ENCODE data around the gene SLCO3A1.

SLCO3A1 gene

DNA sequence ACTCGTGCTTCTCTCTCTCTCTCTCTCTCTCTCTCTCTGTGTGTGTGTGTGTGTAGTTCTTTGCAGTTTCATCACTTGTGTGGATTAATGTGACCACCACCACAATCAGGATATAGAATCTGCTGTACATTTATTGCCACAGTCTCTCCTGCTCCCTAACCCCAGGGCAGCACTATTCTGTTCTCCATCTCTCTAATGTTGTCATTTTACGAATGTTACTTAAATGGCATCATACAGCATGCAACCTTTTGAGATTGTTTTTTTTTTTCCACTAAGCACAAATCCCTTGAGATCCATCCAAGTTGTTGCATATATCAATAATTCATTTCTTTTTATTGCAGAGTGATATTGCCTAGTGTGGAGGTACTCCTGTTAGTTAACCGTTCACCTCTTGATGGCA, 26.9 kb downstream of the SLCO3A1 start:
- H2AFZ ChIP-seq (ENCODE audit: low read length): no peak overlapping the region
- no peaks in the 10 kb centered on the region for H3K4me1 ChIP-seq (ENCODE audit: insufficient read depth, low read length, poor library complexity, severe bottlenecking)
- H4K20me1 ChIP-seq (ENCODE audit: insufficient read depth, low read length, poor library complexity, severe bottlenecking): no peaks in the 10 kb centered on the region
- H3K27me3 ChIP-seq (ENCODE audit: insufficient read depth, low read length, poor library complexity, severe bottlenecking): no peaks in the 10 kb centered on the region
- H3K9me2 ChIP-seq (replicated peaks; ENCODE audit: low read depth, low read length): no peaks in the 10 kb centered on the region
- TF ChIP-seq EZH2phosphoT487 (IDR thresholded peaks at IDR 0.05; ENCODE audit: borderline replicate concordance) (no peak), CTCF (conservative IDR thresholded peaks at IDR 0.05; ENCODE audit: low read length) (no peak)
- no peaks in the 10 kb centered on the region for H3K9me3 ChIP-seq (ENCODE audit: insufficient read depth, low read depth, low read length)
- H3K9ac ChIP-seq (ENCODE audit: low read depth, low read length, poor library complexity, severe bottlenecking): no peak overlapping the region
- no peaks in the 10 kb centered on the region for H3K79me2 ChIP-seq (ENCODE audit: insufficient read depth, low read length)
- no peaks in the 10 kb centered on the region for H3K36me3 ChIP-seq (ENCODE audit: insufficient read depth, low read length)
- no peak overlapping the region for H3K4me3 ChIP-seq (ENCODE audit: low read length, poor library complexity, severe bottlenecking)
- no peaks in the 10 kb centered on the region for H3F3A ChIP-seq (ENCODE audit: low read depth)
- no peak overlapping the region for H3K4me2 ChIP-seq (ENCODE audit: low read depth, low read length, poor library complexity, severe bottlenecking)

DNA sequence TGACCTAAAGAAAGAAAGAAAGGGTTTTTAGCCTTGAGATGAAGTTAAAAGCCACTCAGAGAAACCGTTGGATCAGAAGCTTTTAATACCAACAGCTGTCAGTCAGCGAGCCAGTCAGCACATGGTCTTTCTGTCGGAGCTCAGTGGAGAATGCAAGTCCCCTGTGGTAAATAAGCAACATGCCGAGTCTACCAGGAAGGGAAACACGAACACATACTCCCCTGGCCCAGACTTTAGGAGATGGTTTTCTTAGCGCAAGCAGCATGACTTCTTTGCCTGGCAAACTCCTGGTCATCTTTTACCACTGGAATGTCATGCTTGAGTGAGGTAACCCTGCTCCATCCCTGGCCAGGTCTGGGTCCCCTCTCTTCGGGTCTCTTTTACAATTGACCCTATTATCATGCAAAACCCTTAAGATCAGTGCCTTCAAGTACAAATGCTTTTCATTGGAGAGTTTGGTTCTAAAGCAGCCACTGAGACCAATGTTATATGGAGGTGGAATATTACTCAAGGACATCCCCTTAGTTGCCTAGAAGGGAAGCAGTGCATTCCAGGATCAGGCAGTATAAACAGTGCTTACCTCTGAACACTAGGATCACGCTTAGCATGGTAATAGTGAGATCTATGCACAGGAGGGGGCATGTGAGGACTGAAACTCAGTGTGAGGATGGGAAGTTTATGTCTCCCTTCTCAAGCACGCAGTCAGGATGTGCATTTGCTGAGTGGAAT, 28.2 kb downstream of the SLCO3A1 start:
- Histone ChIP-seq H3F3A (ENCODE audit: low read depth) (no peaks in the 10 kb centered on the region), H3K36me3 (ENCODE audit: insufficient read depth, low read length) (no peaks in the 10 kb centered on the region), H3K9ac (ENCODE audit: low read depth, low read length, poor library complexity, severe bottlenecking) (no peak overlapping the region), H3K4me2 (ENCODE audit: low read depth, low read length, poor library complexity, severe bottlenecking) (no peak overlapping the region), H3K9me3 (ENCODE audit: insufficient read depth, low read depth, low read length) (no peaks in the 10 kb centered on the region), H4K20me1 (ENCODE audit: insufficient read depth, low read length, poor library complexity, severe bottlenecking) (no peaks in the 10 kb centered on the region), H3K79me2 (ENCODE audit: insufficient read depth, low read length) (no peaks in the 10 kb centered on the region), H3K4me1 (ENCODE audit: insufficient read depth, low read length, poor library complexity, severe bottlenecking) (no peaks in the 10 kb centered on the region), H2AFZ (ENCODE audit: low read length) (no peak overlapping the region), H3K9me2 (replicated peaks; ENCODE audit: low read depth, low read length) (no peaks in the 10 kb centered on the region), H3K27me3 (ENCODE audit: insufficient read depth, low read length, poor library complexity, severe bottlenecking) (no peaks in the 10 kb centered on the region), H3K4me3 (ENCODE audit: low read length, poor library complexity, severe bottlenecking) (no peak overlapping the region)
- no peak for TF ChIP-seq EZH2phosphoT487 (IDR thresholded peaks at IDR 0.05; ENCODE audit: borderline replicate concordance)
- no peak for TF ChIP-seq CTCF (conservative IDR thresholded peaks at IDR 0.05; ENCODE audit: low read length)

- Histone ChIP-seq H3K4me3 (ENCODE audit: low read length, poor library complexity, severe bottlenecking) (no peak overlapping the region), H4K20me1 (ENCODE audit: insufficient read depth, low read length, poor library complexity, severe bottlenecking) (no peaks in the 10 kb centered on the region), H3K4me2 (ENCODE audit: low read depth, low read length, poor library complexity, severe bottlenecking) (no peak overlapping the region), H3F3A (ENCODE audit: low read depth) (no peaks in the 10 kb centered on the region), H3K9ac (ENCODE audit: low read depth, low read length, poor library complexity, severe bottlenecking) (no peak overlapping the region), H2AFZ (ENCODE audit: low read length) (no peak overlapping the region), H3K9me2 (replicated peaks; ENCODE audit: low read depth, low read length) (no peaks in the 10 kb centered on the region), H3K36me3 (ENCODE audit: insufficient read depth, low read length) (no peaks in the 10 kb centered on the region), H3K27me3 (ENCODE audit: insufficient read depth, low read length, poor library complexity, severe bottlenecking) (no peaks in the 10 kb centered on the region), H3K9me3 (ENCODE audit: insufficient read depth, low read depth, low read length) (no peaks in the 10 kb centered on the region), H3K4me1 (ENCODE audit: insufficient read depth, low read length, poor library complexity, severe bottlenecking) (no peaks in the 10 kb centered on the region), H3K79me2 (ENCODE audit: insufficient read depth, low read length) (no peaks in the 10 kb centered on the region)
- TF ChIP-seq CTCF (conservative IDR thresholded peaks at IDR 0.05; ENCODE audit: low read length) (no peak), EZH2phosphoT487 (IDR thresholded peaks at IDR 0.05; ENCODE audit: borderline replicate concordance) (no peak)
These were observed 29.5 kb downstream of the SLCO3A1 start for GRCh38 chr15:91882858-91883586.

Data from Loucy (cell line).